NCI-H1930 (cell line): Measurements from ENCODE around the gene TRAK1.

ENCODE experiments used
- DNase-seq, 2 experiments: peaks; one replicate each; lab custom pipeline; 2025; lab: John Stamatoyannopoulos, UW

TRAK1 gene

GRCh38 chr3:42209917-42210316, 118.8 kb downstream of the TRAK1 start:
- DNase-seq, result no peak

GRCh38 chr3:42210726-42211125, 119.6 kb downstream of the TRAK1 start:
- DNase-seq, result no peak

GRCh38 chr3:42213417-42213816, 122.3 kb downstream of the TRAK1 start:
- no peak for DNase-seq

GRCh38 chr3:42214064-42214463, 122.9 kb downstream of the TRAK1 start:
- DNase-seq, result no peak

GRCh38 chr3:42214565-42215283, 123.6 kb downstream of the TRAK1 start:
- DNase-seq, result no peak

GRCh38 chr3:42216302-42216701, 125.1 kb downstream of the TRAK1 start:
- DNase-seq, result no peak

GRCh38 chr3:42216931-42217333, 125.8 kb downstream of the TRAK1 start:
- DNase-seq, result no peak

DNA sequence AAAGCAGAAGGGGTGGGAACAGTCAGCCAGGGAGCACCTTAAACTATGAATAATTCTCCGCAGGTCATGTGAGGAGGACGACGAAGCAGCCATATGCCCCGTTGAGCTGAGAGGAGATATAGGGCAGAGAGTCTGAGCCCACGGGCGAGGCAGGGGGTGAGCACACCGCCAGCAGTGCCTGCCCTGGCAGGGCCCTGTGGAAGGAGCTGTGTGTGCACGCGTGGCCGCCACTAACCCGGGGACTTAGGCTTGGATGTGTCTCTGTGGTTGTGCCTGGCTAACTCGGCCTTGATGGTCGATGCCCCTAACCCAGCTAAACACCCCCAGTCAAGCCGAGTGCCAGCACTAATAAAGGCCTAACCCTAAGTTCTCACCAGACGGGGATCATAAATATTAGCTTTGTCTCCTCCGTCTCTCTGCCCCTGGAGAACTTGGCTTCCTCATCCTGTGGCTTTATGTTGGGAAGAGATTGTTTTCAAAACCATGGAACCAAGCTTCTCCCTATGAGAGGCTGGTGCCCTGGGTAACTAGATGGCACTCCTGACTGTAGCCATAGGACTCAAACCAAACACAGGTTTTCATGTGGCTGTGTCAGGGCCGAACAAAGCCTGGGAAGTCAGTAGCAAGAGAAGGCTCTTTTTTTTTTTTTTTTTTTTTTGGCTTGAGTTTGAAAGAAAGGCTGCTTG, 129.4 kb downstream of the TRAK1 start:
- no peak for DNase-seq

GRCh38 chr3:42222942-42223693, 132.0 kb downstream of the TRAK1 start:
- no peak for DNase-seq

DNA sequence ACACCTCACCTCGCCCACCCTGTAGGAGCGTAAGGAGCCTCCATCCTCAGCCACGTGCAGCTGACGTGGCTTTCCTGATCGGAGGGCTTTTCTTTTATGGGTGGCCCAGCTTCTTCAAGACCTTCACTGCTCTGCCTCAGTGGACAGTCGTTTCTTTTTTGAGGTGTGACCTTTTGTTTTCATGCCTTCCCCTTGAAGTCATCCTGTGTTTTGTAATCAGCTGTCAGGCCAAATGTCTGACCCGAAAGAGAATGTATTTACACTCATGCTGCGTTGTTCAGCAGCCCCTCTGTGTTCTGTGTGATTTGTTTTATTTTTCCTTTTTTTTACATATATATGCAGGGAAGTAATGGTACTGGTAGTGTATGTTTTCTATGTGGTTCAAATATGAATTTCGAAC, 133.0 kb downstream of the TRAK1 start:
- no peak for DNase-seq

DNA sequence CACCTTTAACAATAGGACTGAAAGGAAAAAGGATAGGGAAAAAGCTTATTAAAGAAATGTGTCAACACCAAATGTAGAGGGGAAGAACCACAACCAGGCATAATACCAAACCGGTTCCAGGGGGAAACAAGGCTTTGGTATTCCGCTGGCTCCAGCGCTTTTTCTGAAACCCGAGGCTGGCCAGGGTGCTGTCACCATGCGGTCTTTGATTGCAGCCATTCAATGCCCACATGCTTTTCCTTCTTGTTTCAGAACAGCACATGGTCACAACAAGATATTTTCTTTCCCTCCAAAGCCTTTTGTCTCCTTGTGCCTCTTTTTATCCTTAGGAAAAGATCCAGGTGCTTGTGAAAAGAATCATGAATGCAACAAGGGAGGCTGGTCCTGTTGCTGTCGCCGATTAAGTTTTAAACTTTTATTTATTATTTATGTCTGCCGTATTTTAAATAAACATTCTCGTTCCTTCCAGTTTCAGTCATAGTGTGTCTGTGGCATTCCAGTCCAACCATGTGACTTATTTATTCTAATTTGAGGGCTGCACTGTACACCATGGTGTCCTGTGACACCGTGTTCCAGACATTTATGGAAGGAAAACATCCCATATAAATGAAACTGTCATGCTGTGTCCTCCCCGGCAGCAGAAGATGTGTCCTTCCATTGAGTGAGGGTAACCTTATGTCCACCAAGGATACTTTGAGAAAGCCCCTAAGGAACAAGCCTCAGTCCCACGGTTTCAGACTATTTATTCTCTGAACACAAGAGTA, 133.7 kb downstream of the TRAK1 start:
- DNase-seq, result no peak

DNA sequence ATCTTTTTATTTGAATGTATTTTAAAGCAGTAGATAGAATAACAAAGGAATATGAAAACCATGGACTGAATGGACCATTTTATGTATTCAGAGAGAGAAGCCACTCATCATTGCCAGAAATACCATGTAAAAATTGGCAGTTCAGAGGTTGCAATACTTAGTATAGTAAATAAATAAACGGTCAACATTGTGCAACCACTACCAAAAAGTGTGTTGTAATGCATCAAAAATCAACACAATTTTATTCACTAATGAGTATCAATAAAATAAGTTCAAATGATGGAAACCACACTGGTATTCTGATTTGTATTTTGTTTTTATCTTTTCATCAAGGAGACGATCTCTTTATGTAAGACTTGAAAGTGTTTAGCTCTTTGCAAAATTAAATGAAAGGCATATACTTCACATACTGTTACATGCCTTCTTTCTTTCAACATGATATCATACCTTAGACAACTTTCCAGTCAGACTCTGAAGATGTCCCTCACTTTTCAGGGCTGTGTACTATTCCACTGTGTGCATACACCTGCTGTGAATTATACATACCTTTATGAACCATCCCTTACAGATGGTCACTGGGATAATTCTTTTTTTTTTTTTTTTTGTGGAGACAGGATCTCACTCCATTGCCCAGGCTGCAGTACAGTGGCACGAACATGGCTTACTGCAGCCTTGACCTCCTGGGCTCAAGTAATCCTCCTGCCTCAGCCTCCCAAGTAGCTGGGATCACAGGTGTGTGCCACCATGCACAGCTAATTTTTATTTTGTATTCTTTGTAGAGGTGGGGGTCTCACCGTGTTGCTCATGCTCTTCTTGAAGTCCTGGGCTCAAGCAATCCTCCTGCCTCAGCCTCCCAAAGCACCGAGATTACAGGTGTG, 134.6 kb downstream of the TRAK1 start:
- DNase-seq, result no peak

GRCh38 chr3:42226470-42227425, 135.6 kb downstream of the TRAK1 start:
- DNase-seq, result no peak

GRCh38 chr3:42228796-42229195, 137.6 kb downstream of the TRAK1 start:
- no peak for DNase-seq

GRCh38 chr3:42229266-42229941, 138.2 kb downstream of the TRAK1 start:
- DNase-seq, result no peak

- no peak for DNase-seq
These were observed 139.0 kb downstream of the TRAK1 start for GRCh38 chr3:42229942-42230688.

DNA sequence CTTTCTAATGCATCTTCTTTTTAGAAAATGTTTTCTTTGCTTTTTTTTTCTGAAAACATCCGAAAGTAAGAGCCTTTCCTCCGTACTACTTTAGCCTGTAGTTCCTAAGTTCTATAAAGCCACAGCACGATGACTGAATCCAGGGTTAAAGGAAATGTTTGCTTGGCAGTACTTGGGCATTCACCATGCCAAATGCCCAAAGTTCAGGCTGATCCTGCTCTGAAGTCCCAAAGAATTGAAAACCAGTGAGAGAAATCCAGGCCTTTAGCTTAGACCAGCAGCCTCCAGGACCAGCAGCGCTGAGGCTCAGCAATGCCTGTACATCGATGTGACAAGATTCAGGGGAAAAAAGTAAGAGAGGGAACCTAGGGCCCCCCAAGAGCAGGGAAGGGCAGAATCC, 139.7 kb downstream of the TRAK1 start:
- no peak for DNase-seq

DNA sequence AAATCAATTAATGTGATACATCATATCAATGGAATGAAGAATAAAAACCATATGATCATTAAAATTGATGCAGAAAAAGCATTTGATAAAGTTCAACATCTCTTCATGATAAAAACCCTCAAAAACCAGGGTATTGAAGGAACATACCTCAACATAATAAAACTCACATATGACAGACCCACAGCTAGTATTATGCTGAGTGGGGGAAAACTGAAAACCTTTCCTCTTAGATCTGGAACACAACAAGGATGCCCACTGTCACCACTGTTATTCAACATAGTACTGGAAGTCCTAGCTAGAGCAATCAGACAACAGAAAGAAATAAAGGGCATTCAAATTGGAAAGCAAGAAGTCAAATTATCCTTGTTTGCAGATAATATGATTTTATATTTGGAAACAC, 144.4 kb downstream of the TRAK1 start:
- no peak for DNase-seq

DNA sequence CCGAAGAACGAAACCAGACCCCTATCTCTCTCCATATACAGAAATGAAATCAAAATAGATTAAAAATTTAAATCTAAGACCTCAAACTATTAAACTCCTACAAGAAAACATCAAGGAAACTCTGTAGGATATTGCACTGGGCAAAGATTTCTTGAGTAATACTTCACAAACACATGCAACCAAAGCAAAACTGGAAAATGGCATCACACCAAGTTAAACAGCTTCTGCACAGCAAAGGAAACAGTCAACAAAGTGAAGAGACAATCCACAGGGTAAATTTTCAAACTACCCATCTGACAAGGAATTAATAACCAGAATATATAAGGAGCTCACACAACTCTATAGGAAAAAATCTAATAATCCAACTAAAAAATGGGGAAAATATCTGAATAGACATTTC, 145.5 kb downstream of the TRAK1 start:
- DNase-seq, result no peak
